Activated CD4-positive, alpha-beta T cell treated with anti-CD3 and anti-CD28 coated beads for 1 hour (primary cell): Measurements from ENCODE around the gene ELN.

Experiments
- DNase-seq: peaks from one replicate; pipeline ENCODE4 v3.0.0-alpha.2; 2020

The ELN gene

GRCh38 chr7:74026406-74026902 is 1.5 kb upstream of the ELN start:
- DNase-seq = no peak

- DNase-seq = peak; percentile 41
These were observed 880 bp upstream of the ELN start for GRCh38 chr7:74026903-74027682.

DNA sequence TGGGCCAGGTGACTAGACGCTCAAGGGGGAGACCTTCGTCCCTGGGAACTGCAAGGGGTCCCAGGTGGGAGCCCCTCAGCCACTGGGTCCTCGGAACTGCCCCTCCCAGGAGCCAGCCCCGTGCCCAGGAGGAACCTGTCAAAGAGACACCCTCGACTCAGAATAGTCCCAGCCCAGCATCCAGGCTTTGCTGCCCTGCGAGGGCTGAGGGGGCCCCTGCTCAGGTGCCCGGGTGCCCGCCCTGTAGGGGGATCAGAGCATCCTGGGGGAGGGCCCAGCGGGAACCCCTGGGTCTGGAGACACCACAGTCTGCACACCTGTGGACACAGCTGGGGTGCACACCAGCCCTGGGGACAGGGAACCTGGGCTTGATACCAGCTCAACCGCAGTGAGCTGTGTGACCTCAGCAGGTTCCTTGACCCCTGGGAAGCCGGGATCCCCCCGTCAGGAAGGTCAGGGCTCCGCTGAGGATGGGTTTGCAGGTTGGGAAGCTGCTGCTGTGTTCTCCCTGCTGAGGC is 407 bp downstream of the ELN start:
- no peak for DNase-seq

DNA sequence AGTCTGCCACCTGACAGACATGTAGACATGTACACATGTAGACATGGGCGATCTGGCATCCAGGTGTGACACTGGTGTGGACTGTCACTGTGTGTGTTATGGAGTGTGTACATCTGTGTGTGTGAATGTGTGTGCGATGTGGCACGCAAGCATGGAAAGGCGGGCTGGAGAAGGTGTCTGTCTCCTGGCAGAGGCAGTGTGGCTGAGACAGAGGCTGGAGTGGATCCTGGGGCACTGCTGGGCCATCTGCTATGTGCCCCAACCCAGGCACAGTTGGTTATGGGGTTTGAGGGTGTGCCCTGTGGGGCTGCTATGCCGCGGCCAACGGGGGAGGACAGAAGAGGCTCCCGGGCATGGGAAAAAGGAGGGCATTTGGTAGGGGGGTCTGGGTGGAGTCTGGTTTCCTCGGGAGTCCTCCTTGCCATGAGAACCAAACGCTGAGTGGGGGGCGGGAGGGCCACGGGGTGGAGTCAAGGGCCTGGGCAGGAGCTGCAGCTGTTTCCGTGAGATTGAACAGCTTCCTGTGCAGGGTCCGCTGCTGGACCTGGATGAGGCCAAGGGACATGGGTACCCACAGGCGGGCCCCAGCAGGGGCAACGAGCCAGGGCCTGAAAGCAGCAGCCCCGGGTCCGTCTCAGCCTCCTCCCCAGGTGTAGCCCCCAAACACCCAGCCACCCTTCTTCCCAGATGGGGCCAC is 1.3 kb downstream of the ELN start:
- DNase-seq = no peak

DNA sequence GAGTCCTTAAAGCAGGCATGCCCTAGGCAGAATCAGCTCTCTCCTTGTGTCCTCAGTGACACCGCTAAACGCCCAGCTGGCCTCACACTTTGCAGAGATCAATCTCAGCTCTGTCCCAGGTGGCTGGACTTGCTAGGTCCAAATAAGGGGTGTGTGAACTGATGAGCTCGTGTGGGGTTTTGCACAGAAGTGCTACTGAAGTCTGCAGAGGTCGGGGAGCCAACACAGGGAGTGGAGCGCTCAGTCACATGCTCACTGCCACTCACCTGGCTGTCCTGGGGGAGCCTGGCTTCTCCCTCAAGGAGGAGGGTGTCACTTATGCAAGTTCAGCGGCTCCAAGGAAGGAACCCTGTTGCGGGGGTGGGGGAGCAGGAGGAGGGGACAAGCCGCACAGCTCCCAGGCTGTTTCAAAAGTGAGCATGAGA is 2.0 kb downstream of the ELN start:
- DNase-seq = no peak

DNA sequence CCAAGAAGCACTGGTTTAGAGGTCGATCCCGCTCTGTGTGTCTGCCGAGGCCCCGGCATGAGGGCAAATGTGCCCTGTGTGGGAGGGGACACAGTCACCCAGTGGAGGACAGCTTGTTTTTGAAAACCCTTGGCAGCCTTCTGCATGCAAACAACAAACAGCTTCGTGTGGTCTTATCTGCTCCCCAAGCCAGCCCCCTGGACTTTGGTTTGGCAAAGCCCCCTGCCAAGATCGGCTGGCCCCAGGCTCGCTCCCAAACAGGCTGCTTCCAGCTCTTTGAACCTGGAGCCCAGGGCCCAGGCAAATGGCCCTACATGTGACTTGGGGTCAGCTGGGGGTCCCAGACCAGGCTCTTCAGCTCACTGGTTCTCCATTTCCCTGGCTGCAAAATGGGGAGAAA is 2.9 kb downstream of the ELN start:
- no peak for DNase-seq

DNA sequence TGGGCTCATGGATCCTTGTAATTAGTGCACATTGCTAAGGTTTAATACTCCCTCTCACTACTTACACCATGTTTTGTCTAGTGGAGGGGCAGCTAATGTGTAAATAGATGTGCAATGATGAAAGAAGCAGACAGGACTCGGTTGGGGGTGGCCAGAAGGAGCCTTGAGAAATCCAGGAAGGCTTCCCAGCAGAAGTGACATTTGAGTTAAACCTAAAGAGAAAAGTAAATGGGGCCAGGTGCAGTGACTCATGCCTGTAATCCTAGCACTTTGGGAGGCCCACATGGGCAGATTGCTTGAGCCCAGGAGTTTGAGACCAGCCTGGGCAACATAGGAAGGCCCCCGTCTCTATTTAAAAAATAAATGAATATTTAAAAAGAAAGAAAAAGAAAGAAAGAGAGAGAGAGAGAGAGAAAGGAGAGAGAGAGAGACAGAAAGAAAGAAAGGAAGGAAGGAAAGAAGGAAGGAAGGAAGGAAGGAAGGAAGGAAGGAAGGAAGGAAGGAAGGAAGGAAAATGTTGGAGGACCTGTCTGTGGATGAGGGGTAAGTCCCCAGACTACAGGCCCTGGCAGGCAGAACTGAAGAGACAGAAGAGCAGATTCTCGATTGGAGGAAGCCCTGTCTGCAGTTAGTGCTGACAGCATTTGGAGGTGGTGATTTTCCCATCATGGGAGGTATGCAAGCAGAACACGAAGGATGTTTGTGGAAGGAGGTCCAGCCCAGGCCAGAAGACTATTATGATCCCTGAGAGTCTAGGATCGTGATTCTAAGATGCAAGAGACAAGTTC is 3.6 kb downstream of the ELN start:
- no peak for DNase-seq

DNA sequence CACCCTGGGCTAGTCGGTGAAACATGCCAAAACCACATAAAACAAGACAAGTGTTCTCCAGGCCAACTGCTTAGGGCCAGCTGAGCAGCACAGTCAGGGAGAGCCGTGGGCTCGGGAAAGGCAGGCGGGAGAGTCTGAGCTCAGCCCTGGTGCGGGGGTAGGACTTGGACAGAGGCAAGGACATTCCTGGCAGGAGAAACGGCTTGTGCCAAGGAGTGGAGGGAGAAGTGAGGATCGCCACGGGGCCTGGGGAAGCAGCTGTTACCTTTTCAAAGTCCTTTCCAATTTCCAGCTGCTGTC is 4.2 kb downstream of the ELN start:
- DNase-seq = no peak

- DNase-seq = no peak
These were observed 4.8 kb downstream of the ELN start for GRCh38 chr7:74032624-74033371.

GRCh38 chr7:74033372-74034311 is 5.7 kb downstream of the ELN start:
- no peak for DNase-seq

- DNase-seq = no peak
These were observed 9.6 kb downstream of the ELN start for GRCh38 chr7:74037609-74038008.

GRCh38 chr7:74038194-74038961 is 10.4 kb downstream of the ELN start:
- no peak for DNase-seq

- no peak for DNase-seq
These were observed 11.4 kb downstream of the ELN start for GRCh38 chr7:74039337-74039736.

GRCh38 chr7:74040101-74040790 is 12.3 kb downstream of the ELN start:
- no peak for DNase-seq

GRCh38 chr7:74040791-74041520 is 13.0 kb downstream of the ELN start:
- DNase-seq = no peak

- DNase-seq = no peak
These were observed 15.0 kb downstream of the ELN start for GRCh38 chr7:74042746-74043522.

GRCh38 chr7:74043523-74043951 is 15.6 kb downstream of the ELN start:
- DNase-seq = no peak
